HFFc6 (cell line): Measurements from ENCODE around the gene OSGIN1. TPM values are rescaled to one million over a fixed set of nuclear protein-coding genes. Genes with fewer than 3 reads are reported as not detected.

Source experiments
- DNase-seq: peaks from one replicate; pipeline ENCODE4 v3.0.0-alpha.2; 2018
- H3K27ac Mint-ChIP-seq: 2 replicates; pipeline ENCODE4 v1.8.0; 2020; ENCODE audit warnings: mild to moderate bottlenecking, mixed read lengths
- H3K27me3 Mint-ChIP-seq: 2 replicates; pipeline ENCODE4 v1.8.0; 2021; ENCODE audit warnings: mild to moderate bottlenecking, moderate library complexity, mixed read lengths; ENCODE audit not compliant: insufficient read depth
- H3K36me3 Mint-ChIP-seq: 2 replicates; pipeline ENCODE4 v1.8.0; 2021; ENCODE audit warnings: low read depth, mixed read lengths
- H3K4me1 Mint-ChIP-seq: 2 replicates; pipeline ENCODE4 v1.8.0; 2020; ENCODE audit warnings: low read depth, mixed read lengths
- H3K4me3 Mint-ChIP-seq: 2 replicates; pipeline ENCODE4 v1.8.0; 2020; ENCODE audit warnings: mild to moderate bottlenecking, moderate library complexity, mixed read lengths
- H3K9me3 Mint-ChIP-seq: 2 replicates; pipeline ENCODE4 v1.8.0; 2020; ENCODE audit warnings: mild to moderate bottlenecking, mixed read lengths
- CTCF ChIP-seq: fragments of 200-600 bp; sonication (generic); IDR thresholded peaks from 2 replicates; pipeline ENCODE4 v1.5.0; 2021; ENCODE audit warnings: antibody characterized with exemption, mild to moderate bottlenecking
- total RNA-seq, 6 experiments: library from RNA; stranded (reverse); fragmentation: NEBNext Ultra II Directional; extraction: Animal tissue kit (Norgen Biotek cat#: 25700); gene quantifications; 2 replicates in 1 of 6; 3 replicates in 5 of 6; pipeline ENCODE4 v1.2.3, GENCODE V29; 2021

OSGIN1 gene
- total RNA-seq, 6 experiments from 2014 or later = 3.9 to 8.6 (median 7.7) TPM

GRCh38 chr16:83972256-83973008 lies 19.4 kb downstream of the OSGIN1 start:
- TF ChIP-seq CTCF = no peak

GRCh38 chr16:83973077-83973476 lies 20.0 kb downstream of the OSGIN1 start:
- Mint-ChIP-seq H3K36me3 (no peaks in the 10 kb centered on the region), H3K27me3 (peaks cover 23% of the 10 kb centered on the region), H3K27ac (no peak overlapping the region), H3K4me1 (no peaks in the 10 kb centered on the region), H3K4me3 (no peak overlapping the region), H3K9me3 (peaks cover 4% of the 10 kb centered on the region)
- no peak for TF ChIP-seq CTCF
- no peak for DNase-seq

More at GRCh38 chr16:83972256-83973008, 19.4 kb downstream of the OSGIN1 start:
- Mint-ChIP-seq H3K27ac (no peak overlapping the region), H3K9me3 (no peaks in the 10 kb centered on the region; the same call in 1 of the 2 replicates), H3K4me1 (no peaks in the 10 kb centered on the region), H3K4me3 (no peak overlapping the region), H3K36me3 (no peaks in the 10 kb centered on the region), H3K27me3 (peaks cover 17% of the 10 kb centered on the region)
- DNase-seq = no peak

GRCh38 chr16:83973581-83974385 lies 20.7 kb downstream of the OSGIN1 start:
- Mint-ChIP-seq H3K27ac (no peak overlapping the region), H3K4me1 (no peaks in the 10 kb centered on the region), H3K4me3 (no peak overlapping the region), H3K27me3 (peaks cover 29% of the 10 kb centered on the region), H3K36me3 (peaks cover 2% of the 10 kb centered on the region; the same call in 1 of the 2 replicates), H3K9me3 (peaks cover 11% of the 10 kb centered on the region)
- DNase-seq = no peak
- TF ChIP-seq CTCF = no peak

GRCh38 chr16:83974475-83974874 lies 21.4 kb downstream of the OSGIN1 start:
- peaks cover 15% of the 10 kb centered on the region for H3K9me3 Mint-ChIP-seq
- DNase-seq = no peak
- H3K36me3 Mint-ChIP-seq = peaks cover 5% of the 10 kb centered on the region
- H3K4me1 Mint-ChIP-seq = no peaks in the 10 kb centered on the region
- H3K4me3 Mint-ChIP-seq = no peak overlapping the region
- TF ChIP-seq CTCF = no peak
- H3K27me3 Mint-ChIP-seq = peaks cover 32% of the 10 kb centered on the region
- no peak overlapping the region for H3K27ac Mint-ChIP-seq

GRCh38 chr16:83975590-83976260 lies 22.7 kb downstream of the OSGIN1 start:
- peaks cover 15% of the 10 kb centered on the region for H3K9me3 Mint-ChIP-seq
- H3K4me1 Mint-ChIP-seq = no peaks in the 10 kb centered on the region

More at GRCh38 chr16:83975590-83976260, 22.7 kb downstream of the OSGIN1 start:
- peaks cover 5% of the 10 kb centered on the region for H3K36me3 Mint-ChIP-seq
- no peak overlapping the region for H3K27ac Mint-ChIP-seq
- no peak overlapping the region for H3K4me3 Mint-ChIP-seq
- DNase-seq = no peak
- peaks cover 27% of the 10 kb centered on the region for H3K27me3 Mint-ChIP-seq
- TF ChIP-seq CTCF = no peak
